ENCODE measurements around the gene RCAN2. TPM values are rescaled to one million over a fixed set of nuclear protein-coding genes. Genes with fewer than 3 reads are reported as not detected.

The RCAN2 gene
- total RNA-seq, 1 donor from 2014 or later = 10.8 TPM

DNA sequence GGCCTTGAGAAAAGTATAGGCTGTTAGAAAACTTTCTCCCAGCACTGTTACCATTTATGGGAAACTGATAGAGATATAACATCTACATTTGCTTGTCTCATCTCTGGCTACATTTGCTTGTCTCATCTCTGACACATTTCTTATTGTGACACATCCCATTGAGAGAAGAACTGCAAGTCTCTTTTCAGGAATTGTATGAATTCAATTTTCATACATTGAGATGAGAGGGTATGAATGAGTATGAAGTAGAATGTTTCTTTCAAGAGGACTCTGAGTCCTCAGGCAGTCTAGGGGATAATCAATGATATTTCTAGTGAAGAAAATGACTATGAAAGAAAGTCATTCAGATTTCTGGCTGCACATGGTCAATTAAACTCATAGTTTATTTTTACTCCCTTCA is 282.9 kb downstream of the RCAN2 start:
- no peak for DNase-seq

DNA sequence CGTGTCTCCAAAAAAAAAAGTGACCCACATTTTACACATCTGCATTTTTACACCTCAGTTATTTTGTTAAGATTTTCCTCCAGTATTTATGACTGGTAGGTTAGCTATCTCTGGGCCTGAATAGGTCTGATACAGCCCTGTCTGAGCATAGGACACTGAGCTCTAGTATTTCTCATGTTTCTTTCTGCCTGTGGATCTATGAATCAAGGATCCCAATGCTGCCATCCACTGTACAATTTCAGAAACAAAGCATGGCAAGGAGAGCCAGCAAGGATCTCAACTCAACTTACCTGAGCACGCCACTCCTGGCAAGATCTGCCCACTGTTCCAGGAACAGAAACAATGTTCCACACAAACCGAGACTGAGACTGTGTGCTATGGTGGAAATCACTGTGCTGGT is 284.1 kb downstream of the RCAN2 start:
- no peak for DNase-seq

DNA sequence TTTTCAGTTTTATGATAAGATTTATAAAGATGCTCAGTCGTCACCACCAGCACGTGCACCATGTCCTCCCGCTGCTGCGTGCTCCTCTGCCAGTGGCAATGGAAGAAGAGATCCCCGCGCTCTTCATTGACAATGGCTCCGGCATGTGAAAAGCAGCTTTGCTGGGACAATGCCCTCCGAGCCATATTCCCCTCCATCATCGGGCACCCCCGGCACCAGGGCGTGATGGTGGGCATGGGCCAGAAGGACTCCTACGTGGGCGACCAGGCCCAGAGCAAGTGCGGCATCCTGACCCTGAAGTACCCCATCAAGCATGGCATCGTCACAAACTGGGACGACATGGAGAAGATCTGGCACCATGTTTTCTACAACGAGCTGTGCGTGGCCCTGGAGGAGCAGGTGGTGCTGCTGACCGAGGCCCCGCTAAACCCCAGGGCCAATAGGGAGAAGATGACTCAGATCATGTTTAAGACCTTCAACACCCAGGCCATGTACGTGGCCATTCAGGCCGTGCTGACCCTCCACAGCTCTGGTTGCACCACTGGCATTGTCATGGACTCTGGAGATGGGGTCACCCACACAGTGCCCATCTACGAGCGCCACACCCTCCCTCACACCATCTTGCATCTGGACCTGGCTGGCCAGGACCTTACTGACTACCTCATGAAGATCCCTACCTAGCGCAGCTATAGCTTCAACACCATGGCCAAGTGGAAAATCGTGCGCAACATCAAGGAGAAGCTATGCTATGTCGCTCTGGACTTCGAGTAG is 286.2 kb downstream of the RCAN2 start:
- DNase-seq = no peak

DNA sequence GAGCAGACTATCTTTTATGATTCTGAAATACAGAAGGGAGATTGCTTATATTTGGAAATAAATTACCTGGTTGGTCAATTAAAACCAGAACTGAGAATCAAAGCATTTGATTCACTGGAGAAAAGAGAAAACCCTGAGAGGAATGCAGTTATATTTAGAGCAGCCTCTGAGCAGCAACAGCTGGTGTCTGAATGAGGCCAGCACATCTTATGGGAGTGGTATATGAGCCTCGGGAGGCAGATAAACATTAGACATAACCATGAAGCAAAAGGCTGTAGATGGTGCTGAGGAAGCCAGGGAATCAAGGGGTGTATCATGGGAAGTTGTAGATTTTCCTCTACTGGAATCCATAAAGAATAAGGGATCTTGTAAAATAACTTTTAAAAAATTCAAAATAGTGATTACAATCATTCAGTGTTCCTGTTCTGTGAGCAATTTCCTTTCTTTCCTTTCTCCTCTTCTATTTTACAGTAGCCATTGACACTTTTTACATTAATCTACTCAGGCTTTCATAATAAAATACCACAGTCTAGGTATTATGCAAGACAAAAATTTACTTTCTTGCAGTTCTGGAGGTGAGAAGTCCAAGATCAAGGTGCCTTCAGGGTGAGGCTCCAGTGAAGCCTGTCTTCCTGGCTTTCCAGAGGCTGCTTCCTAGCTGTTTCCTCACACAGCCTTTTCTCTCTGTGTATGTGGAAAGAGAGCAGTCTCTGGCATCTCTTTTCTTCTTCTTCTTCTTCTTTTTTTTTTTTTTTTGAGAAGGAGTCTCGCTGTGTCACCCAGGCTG is 287.7 kb downstream of the RCAN2 start:
- DNase-seq = peak; percentile 74

DNA sequence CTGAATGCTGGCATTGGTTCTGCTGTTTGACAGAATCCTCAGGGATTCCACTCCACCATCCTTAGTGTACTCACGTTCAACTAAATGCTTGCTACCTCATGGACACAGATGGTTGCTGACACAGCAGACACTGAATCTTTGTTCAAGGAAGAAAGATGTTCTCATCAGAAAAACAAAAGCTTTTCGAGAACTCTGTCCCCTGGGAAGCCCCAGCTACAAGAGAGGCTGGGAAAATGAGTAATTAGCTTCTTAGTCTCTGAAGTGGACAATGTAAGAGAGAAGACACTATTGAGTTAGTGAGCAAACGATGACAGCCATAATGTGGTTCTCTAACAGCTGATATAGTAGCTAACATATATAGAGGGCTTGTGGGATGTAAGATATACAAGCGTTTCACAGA is 289.5 kb downstream of the RCAN2 start:
- DNase-seq = no peak

DNA sequence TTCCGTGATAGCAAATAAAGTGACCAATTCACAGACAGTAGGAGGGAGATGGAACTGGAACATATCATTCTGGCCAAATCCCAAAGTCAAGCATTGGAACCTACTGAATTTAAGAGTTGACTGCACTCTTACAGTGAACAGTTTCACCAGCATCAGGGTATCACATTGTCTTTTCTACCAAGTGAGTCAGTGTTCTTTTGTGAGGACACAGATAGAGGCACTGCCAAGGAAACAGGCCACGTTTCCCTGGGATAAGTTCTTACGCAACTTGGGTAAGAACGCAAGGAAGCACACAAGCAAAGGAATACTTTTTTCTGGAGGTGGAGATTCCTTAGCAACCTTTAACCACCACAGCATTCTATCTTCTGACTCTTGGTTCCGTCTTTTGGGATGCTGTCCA is 291.9 kb downstream of the RCAN2 start:
- no peak for DNase-seq

DNA sequence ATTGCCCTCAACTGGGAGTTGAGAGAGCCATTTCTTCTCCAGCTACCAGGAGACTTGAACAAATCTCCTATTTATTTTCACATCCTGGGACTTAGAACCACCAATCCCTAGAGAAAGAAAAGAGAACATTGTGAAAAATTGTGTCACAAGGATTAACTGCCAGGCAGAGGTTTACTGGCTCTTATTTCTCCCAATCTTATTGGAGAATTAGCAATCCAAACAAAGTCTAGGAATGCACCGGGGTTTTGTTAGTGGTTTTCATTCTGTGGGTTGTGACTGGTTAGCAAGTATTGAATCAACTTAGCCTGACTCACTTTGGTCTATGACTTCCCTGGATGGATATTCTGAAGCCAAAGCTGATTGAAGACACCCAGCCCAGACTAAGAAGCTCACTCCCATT is 299.3 kb downstream of the RCAN2 start:
- no peak for DNase-seq

DNA sequence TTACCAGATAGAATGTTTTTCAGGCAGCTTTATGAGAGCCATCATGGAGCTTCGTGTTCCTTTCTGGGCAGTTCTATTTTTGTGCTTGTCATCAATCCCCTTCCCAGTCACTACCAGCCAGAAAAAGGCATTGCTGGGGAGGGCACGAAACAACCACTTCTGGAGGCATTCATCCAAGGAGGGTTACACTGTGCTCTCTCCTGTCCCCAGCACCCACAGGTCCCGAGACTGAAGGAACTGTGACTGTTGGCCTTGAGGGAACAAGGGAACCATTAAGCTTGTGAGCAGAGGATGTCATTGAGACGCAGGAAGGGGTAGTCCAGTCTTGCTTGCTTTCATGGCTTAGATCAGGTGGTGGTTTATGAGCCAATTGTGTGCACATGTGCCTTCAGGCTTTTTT is 300.4 kb downstream of the RCAN2 start:
- DNase-seq = no peak

DNA sequence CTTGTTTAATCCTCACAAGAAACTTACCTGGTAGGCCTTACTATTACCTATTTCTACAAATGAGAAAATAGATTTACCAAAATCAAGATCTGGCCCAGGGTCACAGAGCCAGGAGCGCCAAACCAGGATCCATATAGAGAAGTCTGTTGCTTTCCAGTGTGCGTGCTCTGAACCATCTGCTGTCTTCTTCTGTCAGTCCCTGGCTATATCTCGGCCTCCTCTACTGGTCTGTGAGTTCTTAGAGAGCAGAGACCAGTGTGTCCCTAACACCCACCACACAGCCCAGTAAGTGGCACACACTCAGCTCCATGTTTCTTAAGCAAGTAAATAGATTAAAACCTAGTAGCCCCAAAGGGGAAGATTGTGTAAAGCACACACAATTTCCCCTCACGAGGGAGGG is 301.5 kb downstream of the RCAN2 start:
- no peak for DNase-seq

DNA sequence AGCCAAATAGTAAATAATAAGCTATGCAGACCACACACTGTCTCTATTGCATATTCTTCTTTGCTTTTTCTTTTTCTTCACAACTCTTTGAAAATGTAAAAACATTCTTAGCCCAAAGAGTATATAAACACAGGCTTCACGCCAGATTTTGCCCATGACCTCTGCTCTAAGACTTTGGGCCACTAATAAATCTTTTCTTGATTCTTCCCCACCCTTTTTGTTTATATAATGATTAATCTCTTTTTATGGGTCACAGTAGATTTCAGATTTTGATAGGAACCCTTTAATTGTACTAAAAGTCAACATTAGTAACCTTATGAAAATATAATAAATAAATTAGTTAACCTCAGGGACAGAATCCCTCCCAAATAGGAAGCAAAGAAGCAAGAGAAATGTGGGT is 304.7 kb downstream of the RCAN2 start:
- DNase-seq = no peak

DNA sequence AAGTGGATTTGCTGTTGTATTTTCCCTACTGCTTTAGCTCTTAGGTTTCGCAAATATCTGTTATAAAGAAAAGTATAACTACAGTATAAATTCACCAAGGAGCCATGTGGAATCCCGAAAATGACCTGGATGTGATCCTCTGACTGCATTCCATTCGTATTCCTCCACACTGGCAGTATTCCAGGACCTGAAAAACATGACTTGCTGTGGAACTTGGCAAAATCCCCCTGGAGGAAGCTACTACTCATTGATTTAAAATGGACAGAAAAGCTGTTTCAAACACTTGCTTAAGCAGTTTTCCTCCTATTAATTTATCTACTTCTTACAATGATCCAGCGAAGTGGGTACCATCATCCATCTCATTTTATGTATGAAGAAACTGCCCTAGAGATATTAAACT is 307.1 kb downstream of the RCAN2 start:
- peak; percentile 12 for DNase-seq

DNA sequence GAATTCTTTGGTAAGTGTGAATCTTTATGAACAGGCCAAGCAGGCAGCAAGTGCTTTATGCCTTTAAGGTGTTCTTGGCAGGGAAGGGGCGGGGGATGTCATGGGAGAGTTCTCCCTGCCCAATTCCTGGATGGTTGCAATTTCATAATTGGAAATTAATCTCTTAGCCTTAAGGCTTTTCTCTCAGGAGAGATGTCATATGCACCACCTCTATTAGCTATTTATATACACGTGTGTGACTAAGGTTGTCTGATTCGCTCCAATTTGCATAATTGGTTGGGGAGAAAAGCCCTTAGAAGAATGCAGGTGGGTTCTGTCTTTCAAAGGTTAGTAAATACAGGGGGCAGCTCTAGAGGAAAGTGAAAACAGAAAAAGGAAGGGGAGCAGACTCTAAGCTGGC is 315.3 kb downstream of the RCAN2 start:
- no peak for DNase-seq

DNA sequence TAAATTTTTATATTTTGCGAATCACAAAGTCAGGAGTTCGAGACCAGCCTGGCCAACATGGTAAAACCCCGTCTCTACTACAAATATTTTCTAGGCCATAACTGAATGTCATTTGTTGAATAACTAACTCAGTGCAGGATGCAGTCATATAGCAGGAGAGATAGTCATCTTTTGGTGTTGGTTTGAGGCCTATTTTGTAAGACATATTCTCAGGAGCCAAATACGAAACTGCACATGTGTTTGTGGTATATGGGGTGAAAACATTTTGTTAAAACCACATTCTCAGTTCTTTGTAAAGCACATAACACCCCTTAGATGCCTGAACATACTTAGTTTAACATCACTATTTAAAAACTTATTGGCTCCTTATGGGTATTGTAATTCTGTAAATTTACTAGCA is 315.8 kb downstream of the RCAN2 start:
- DNase-seq = no peak

DNA sequence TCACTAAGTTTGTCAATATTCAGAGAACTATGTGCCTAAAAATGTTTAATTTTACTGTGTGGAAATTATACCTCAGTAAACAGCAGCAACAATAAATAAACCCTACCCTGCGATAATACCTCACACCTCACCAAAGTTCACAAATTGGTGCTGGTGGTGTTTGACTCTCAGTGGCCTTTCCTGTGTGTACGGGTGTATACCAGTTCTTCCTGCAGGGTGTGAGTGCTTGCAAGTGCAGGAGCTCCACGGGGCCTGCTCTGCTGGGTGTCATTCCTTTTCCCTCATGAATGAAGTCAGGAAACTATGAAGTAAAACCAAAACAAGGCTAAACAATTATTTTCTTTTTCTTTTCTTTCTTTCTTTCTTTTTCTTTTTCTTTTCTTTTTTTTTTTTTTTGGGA is 316.3 kb downstream of the RCAN2 start:
- DNase-seq = no peak

DNA sequence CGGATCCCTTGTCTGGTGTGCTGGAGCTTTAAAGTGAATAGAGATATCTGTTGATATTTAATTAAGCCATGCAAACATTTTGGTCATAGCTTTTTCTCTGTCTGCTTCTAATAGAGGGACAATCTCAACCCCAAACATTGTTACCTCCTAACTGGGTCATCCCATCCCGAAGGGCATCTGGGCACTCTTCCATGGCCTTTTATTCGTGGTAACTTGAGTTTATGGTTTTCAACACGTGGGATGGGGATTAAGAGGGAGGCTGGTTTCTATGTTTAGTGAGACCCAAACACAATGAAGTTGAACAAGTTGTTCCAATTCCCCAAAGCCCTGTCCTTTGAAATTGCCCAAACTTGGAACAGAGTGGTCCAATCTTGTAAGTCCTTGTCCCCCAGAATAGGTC is 319.1 kb downstream of the RCAN2 start:
- no peak for DNase-seq

Other genes with a start within 250 kb of the RCAN2 start
- gene CYP39A1, start 161.4 kb upstream of the RCAN2 start, total RNA-seq = 13.5 TPM
- gene SLC25A27, start 161.5 kb upstream of the RCAN2 start, total RNA-seq = 20.1 TPM
- 1.4 TPM for gene TDRD6, start 196.4 kb upstream of the RCAN2 start, total RNA-seq
- 0.82 TPM for gene PLA2G7, start 243.9 kb upstream of the RCAN2 start, total RNA-seq

Measured in tongue (tissue), 2 donors.